IPS-20b (cell line): ENCODE data around the gene ACAT2.
"Not testable (repeated sequence)": the region's sequence is repeated elsewhere in the genome, so short reads cannot be mapped to it uniquely, and the experiment has no call there.

ENCODE experiments used
- H3K27ac ChIP-seq: one replicate; pipeline ENCODE4 v1.5.1; 2013; ENCODE audit warnings: low read length
- H3K27me3 ChIP-seq: 2 replicates; pipeline ENCODE4 v1.6.1; 2013; ENCODE audit warnings: mild to moderate bottlenecking, low read length, inconsistent platforms; ENCODE audit not compliant: insufficient read depth
- H3K36me3 ChIP-seq: 2 replicates; pipeline ENCODE4 v1.6.1; 2013; ENCODE audit warnings: low read depth, mild to moderate bottlenecking, inconsistent platforms, low read length, moderate library complexity; ENCODE audit not compliant: insufficient read depth
- H3K4me1 ChIP-seq: 2 replicates; pipeline ENCODE4 v1.6.1; 2013; ENCODE audit warnings: mild to moderate bottlenecking, control low read depth, inconsistent platforms, low read length, moderate library complexity; ENCODE audit not compliant: insufficient read depth
- H3K4me3 ChIP-seq: 2 replicates; pipeline ENCODE4 v1.5.1; 2013; ENCODE audit warnings: mild to moderate bottlenecking, low read length, inconsistent platforms
- H3K9ac ChIP-seq: 2 replicates; pipeline ENCODE4 v1.6.1; 2013; ENCODE audit warnings: low read depth, mild to moderate bottlenecking, inconsistent platforms, low read length, moderate library complexity
- H3K9me3 ChIP-seq: 2 replicates; pipeline ENCODE4 v1.6.1; 2013; ENCODE audit warnings: mild to moderate bottlenecking, low read depth, low read length, inconsistent platforms; ENCODE audit not compliant: insufficient read depth

The ACAT2 gene

GRCh38 chr6:159788276-159788675, 26.4 kb downstream of the ACAT2 start:
- Histone ChIP-seq H3K27me3 (no peaks in the 10 kb centered on the region), H3K9me3 (no peaks in the 10 kb centered on the region), H3K9ac (peak overlapping the region; percentile 96; the same call in 1 of the 2 replicates), H3K36me3 (peaks cover 63% of the 10 kb centered on the region), H3K4me3 (peak overlapping the region; percentile 89), H3K27ac (no peak overlapping the region), H3K4me1 (peaks cover 4% of the 10 kb centered on the region; the same call in 1 of the 2 replicates)

- Histone ChIP-seq H3K9me3 (no peaks in the 10 kb centered on the region), H3K9ac (peak overlapping the region; percentile 96), H3K27ac (no peak overlapping the region), H3K4me3 (peak overlapping the region; percentile 89), H3K27me3 (no peaks in the 10 kb centered on the region), H3K4me1 (peaks cover 4% of the 10 kb centered on the region; the same call in 1 of the 2 replicates), H3K36me3 (peaks cover 62% of the 10 kb centered on the region)
These were observed 27.0 kb downstream of the ACAT2 start for GRCh38 chr6:159788753-159789376.

- Histone ChIP-seq H3K4me3 (peak within 1 kb of the TSS; percentile 89), H3K27me3 (no peaks in the 10 kb centered on the region), H3K9ac (peak within 1 kb of the TSS; percentile 96), H3K9me3 (no peaks in the 10 kb centered on the region), H3K4me1 (peaks cover 4% of the 10 kb centered on the region; the same call in 1 of the 2 replicates), H3K36me3 (peaks cover 62% of the 10 kb centered on the region), H3K27ac (peak within 1 kb of the TSS; percentile 65)
These were observed 27.7 kb downstream of the ACAT2 start, which contains the start of gene TCP1 for GRCh38 chr6:159789377-159790148. TSS of gene TCP1 (minus strand) at chr6:159789602. CDS start at chr6:159789468, 134 bp downstream.

GRCh38 chr6:159790149-159790955, 28.5 kb downstream of the ACAT2 start, which contains the start of gene MRPL18:
TSS of gene MRPL18 (plus strand) at chr6:159790467. CDS start at chr6:159790588, 121 bp downstream.
- peak within 1 kb of the TSS; percentile 65 for H3K27ac ChIP-seq
- peaks cover 55% of the 10 kb centered on the region for H3K36me3 ChIP-seq
- H3K4me3 ChIP-seq = peak within 1 kb of the TSS; percentile 89
- H3K4me1 ChIP-seq = peaks cover 4% of the 10 kb centered on the region; the same call in 1 of the 2 replicates
- H3K9me3 ChIP-seq = no peaks in the 10 kb centered on the region
- H3K27me3 ChIP-seq = no peaks in the 10 kb centered on the region
- peak within 1 kb of the TSS; percentile 96 for H3K9ac ChIP-seq

GRCh38 chr6:159790956-159791598, 29.2 kb downstream of the ACAT2 start:
- peak overlapping the region; percentile 89 for H3K4me3 ChIP-seq
- H3K27ac ChIP-seq = peak overlapping the region; percentile 65
- H3K36me3 ChIP-seq = peaks cover 50% of the 10 kb centered on the region
- no peaks in the 10 kb centered on the region for H3K9me3 ChIP-seq
- no peaks in the 10 kb centered on the region for H3K27me3 ChIP-seq
- peaks cover 4% of the 10 kb centered on the region; the same call in 1 of the 2 replicates for H3K4me1 ChIP-seq
- H3K9ac ChIP-seq = peak overlapping the region; percentile 96

- not testable (repeated sequence) for H3K4me1 ChIP-seq, H3K4me3 ChIP-seq, H3K27me3 ChIP-seq, H3K9me3 ChIP-seq, H3K27ac ChIP-seq, H3K9ac ChIP-seq
- H3K36me3 ChIP-seq = peaks cover 60% of the 10 kb centered on the region
These were observed 33.1 kb downstream of the ACAT2 start for GRCh38 chr6:159794976-159795375.

- no peaks in the 10 kb centered on the region for H3K27me3 ChIP-seq
- no peak overlapping the region for H3K4me3 ChIP-seq
- H3K9me3 ChIP-seq = no peaks in the 10 kb centered on the region
- no peak overlapping the region for H3K9ac ChIP-seq
- peaks cover 51% of the 10 kb centered on the region for H3K36me3 ChIP-seq
- no peaks in the 10 kb centered on the region for H3K4me1 ChIP-seq
- no peak overlapping the region for H3K27ac ChIP-seq
These were observed 35.7 kb downstream of the ACAT2 start for GRCh38 chr6:159797554-159797953.

GRCh38 chr6:159800141-159800865, 38.5 kb downstream of the ACAT2 start, which contains the start of gene PNLDC1:
TSS of gene PNLDC1 (plus strand) at chr6:159800276. CDS start at chr6:159800308, 32 bp downstream.
- H3K36me3 ChIP-seq = peaks cover 33% of the 10 kb centered on the region
- H3K9ac ChIP-seq = no peak within 1 kb of the TSS
- H3K4me1 ChIP-seq = no peaks in the 10 kb centered on the region
- no peak within 1 kb of the TSS for H3K27ac ChIP-seq
- H3K4me3 ChIP-seq = no peak within 1 kb of the TSS
- no peaks in the 10 kb centered on the region for H3K27me3 ChIP-seq
- H3K9me3 ChIP-seq = no peaks in the 10 kb centered on the region

GRCh38 chr6:159801935-159802334, 40.1 kb downstream of the ACAT2 start:
- H3K36me3 ChIP-seq = peaks cover 22% of the 10 kb centered on the region
- no peak overlapping the region for H3K4me3 ChIP-seq
- no peak overlapping the region for H3K27ac ChIP-seq
- H3K4me1 ChIP-seq = no peaks in the 10 kb centered on the region
- no peaks in the 10 kb centered on the region for H3K27me3 ChIP-seq
- H3K9me3 ChIP-seq = no peaks in the 10 kb centered on the region
- no peak overlapping the region for H3K9ac ChIP-seq

GRCh38 chr6:159804504-159804903, 42.7 kb downstream of the ACAT2 start:
- Histone ChIP-seq H3K4me1 (no peaks in the 10 kb centered on the region), H3K9ac (no peak overlapping the region), H3K9me3 (no peaks in the 10 kb centered on the region), H3K36me3 (no peaks in the 10 kb centered on the region), H3K27ac (no peak overlapping the region), H3K27me3 (no peaks in the 10 kb centered on the region), H3K4me3 (no peak overlapping the region)
